H9 (cell line): ENCODE data around the gene PTCRA. TPM values are rescaled to one million over a fixed set of nuclear protein-coding genes. Genes with fewer than 3 reads are reported as not detected.
A peak's percentile ranks its signal among the peaks of the same experiment; 100 is the strongest.
"Not testable (repeated sequence)": the region's sequence is repeated elsewhere in the genome, so short reads cannot be mapped to it uniquely, and the experiment has no call there.

ENCODE experiments used
- DNase-seq: peaks from one replicate; pipeline ENCODE4 v3.0.0-alpha.2; 2017
- H2AFZ ChIP-seq: one replicate; pipeline ENCODE4 v1.6.1; 2013; ENCODE audit warnings: mild to moderate bottlenecking, low read length, control low read depth, moderate library complexity
- H2AK5ac ChIP-seq: 2 replicates; pipeline ENCODE4 v1.6.1; 2013; ENCODE audit warnings: low read length, control low read depth, mixed read lengths; ENCODE audit not compliant: insufficient read length
- H2BK120ac ChIP-seq: one replicate; pipeline ENCODE4 v1.6.1; 2013; ENCODE audit warnings: low read depth, mild to moderate bottlenecking, low read length, control low read depth, inconsistent platforms; ENCODE audit not compliant: poor library complexity, severe bottlenecking
- H2BK12ac ChIP-seq: 2 replicates; pipeline ENCODE4 v1.6.1; 2013; ENCODE audit warnings: low read length, control low read depth, mixed read lengths, low read depth; ENCODE audit not compliant: insufficient read length
- H2BK15ac ChIP-seq: 2 replicates; pipeline ENCODE4 v1.6.1; 2013; ENCODE audit warnings: low read depth, low read length, control low read depth
- H2BK20ac ChIP-seq: one replicate; pipeline ENCODE4 v1.6.1; 2013; ENCODE audit warnings: low read depth, mild to moderate bottlenecking, low read length, control low read depth, inconsistent platforms; ENCODE audit not compliant: poor library complexity, severe bottlenecking
- H2BK5ac ChIP-seq: 2 replicates; pipeline ENCODE4 v1.6.1; 2013; ENCODE audit warnings: low read length, control low read depth, mixed read lengths; ENCODE audit not compliant: insufficient read length
- H3K14ac ChIP-seq: 2 replicates; pipeline ENCODE4 v1.6.1; 2013; ENCODE audit warnings: low read length, control low read depth; ENCODE audit not compliant: insufficient read depth
- H3K18ac ChIP-seq: 2 replicates; pipeline ENCODE4 v1.6.1; 2013; ENCODE audit warnings: low read depth, mild to moderate bottlenecking, mixed read lengths, low read length, control low read depth; ENCODE audit not compliant: insufficient read length
- H3K23ac ChIP-seq: 2 replicates; pipeline ENCODE4 v1.6.1; 2013; ENCODE audit warnings: low read length, control low read depth, mixed read lengths, low read depth; ENCODE audit not compliant: insufficient read length
- H3K23me2 ChIP-seq: 2 replicates; pipeline ENCODE4 v1.6.1; 2013; ENCODE audit warnings: low read depth, mild to moderate bottlenecking, mixed read lengths, low read length, control low read depth; ENCODE audit not compliant: insufficient read length, poor library complexity, severe bottlenecking
- H3K27ac ChIP-seq: 2 replicates; pipeline ENCODE4 v1.5.1; 2013; ENCODE audit warnings: low read length, control low read depth, mixed read lengths, low read depth; ENCODE audit not compliant: insufficient read length
- H3K27me3 ChIP-seq: 2 replicates; pipeline ENCODE4 v1.6.1; 2013; ENCODE audit warnings: low read length, control low read depth, inconsistent platforms; ENCODE audit not compliant: insufficient read depth
- H3K4ac ChIP-seq: 2 replicates; pipeline ENCODE4 v1.6.1; 2013; ENCODE audit warnings: low read depth, mild to moderate bottlenecking, control low read depth, inconsistent platforms, low read length, moderate library complexity
- H3K4me1 ChIP-seq: 2 replicates; pipeline ENCODE4 v1.6.1; 2013; ENCODE audit warnings: low read length, control low read depth, inconsistent platforms; ENCODE audit not compliant: insufficient read depth
- H3K4me2 ChIP-seq: 2 replicates; pipeline ENCODE4 v1.6.1; 2013; ENCODE audit warnings: low read length, control low read depth, mixed read lengths; ENCODE audit not compliant: insufficient read length, insufficient read depth
- H3K56ac ChIP-seq: 2 replicates; pipeline ENCODE4 v1.6.1; 2013; ENCODE audit warnings: low read depth, mild to moderate bottlenecking, mixed read lengths, low read length, control low read depth; ENCODE audit not compliant: insufficient read length
- H3K79me1 ChIP-seq: 2 replicates; pipeline ENCODE4 v1.6.1; 2013; ENCODE audit warnings: low read depth, mild to moderate bottlenecking, moderate library complexity, low read length, control low read depth, inconsistent platforms; ENCODE audit not compliant: insufficient read depth, poor library complexity, severe bottlenecking
- H3K79me2 ChIP-seq: 2 replicates; pipeline ENCODE4 v1.6.1; 2013; ENCODE audit warnings: low read length, control low read depth, inconsistent platforms; ENCODE audit not compliant: insufficient read depth
- H3K9ac ChIP-seq: 2 replicates; pipeline ENCODE4 v1.6.1; 2013; ENCODE audit warnings: low read length, control low read depth, mixed read lengths; ENCODE audit not compliant: insufficient read length; ENCODE audit errors: extremely low read depth
- H3K9me3 ChIP-seq: one replicate; pipeline ENCODE4 v1.6.1; 2013; ENCODE audit warnings: low read depth, low read length, inconsistent platforms; ENCODE audit not compliant: control insufficient read depth
- H3T11ph ChIP-seq: one replicate; pipeline ENCODE4 v1.6.1; 2013; ENCODE audit warnings: mild to moderate bottlenecking, low read length, control low read depth, inconsistent platforms
- H4K20me1 ChIP-seq: one replicate; pipeline ENCODE4 v1.6.1; 2013; ENCODE audit not compliant: control insufficient read depth, insufficient read length, insufficient read depth
- H4K5ac ChIP-seq: 2 replicates; pipeline ENCODE4 v1.6.1; 2013; ENCODE audit warnings: low read depth, mild to moderate bottlenecking, mixed read lengths, low read length, control low read depth; ENCODE audit not compliant: insufficient read length
- H4K8ac ChIP-seq: replicated peaks from 2 replicates; pipeline ENCODE4 v1.6.1; 2013; ENCODE audit warnings: low read length, control low read depth, mixed read lengths, low read depth; ENCODE audit not compliant: insufficient read length
- H4K91ac ChIP-seq: 2 replicates; pipeline ENCODE4 v1.6.1; 2013; ENCODE audit warnings: low read depth, mild to moderate bottlenecking, moderate library complexity, mixed read lengths, low read length, control low read depth; ENCODE audit not compliant: insufficient read length
- H3K27ac Mint-ChIP-seq, 3 experiments: 2 replicates in 2 of 3; 3 replicates in 1 of 3; pipeline ENCODE4 v1.8.0; 2020 to 2021; ENCODE audit warnings: mixed read lengths in 3 of 3, mild to moderate bottlenecking in 1 of 3, moderate library complexity in 1 of 3
- H3K27me3 Mint-ChIP-seq: 2 replicates; pipeline ENCODE4 v1.8.0; 2021; ENCODE audit warnings: low read depth, mild to moderate bottlenecking, moderate library complexity, mixed read lengths
- H3K36me3 Mint-ChIP-seq, 3 experiments: 2 replicates in 2 of 3; 3 replicates in 1 of 3; pipeline ENCODE4 v1.8.0; 2020 to 2021; ENCODE audit warnings: low read depth in 3 of 3, mixed read lengths in 3 of 3; ENCODE audit not compliant: insufficient read depth in 1 of 3
- H3K4me1 Mint-ChIP-seq, 2 experiments: 2 replicates each; pipeline ENCODE4 v1.8.0; 2020; ENCODE audit warnings: mixed read lengths in 2 of 2
- H3K4me3 Mint-ChIP-seq, 2 experiments: 2 replicates in 1 of 2; 3 replicates in 1 of 2; pipeline ENCODE4 v1.8.0; 2020 to 2021; ENCODE audit warnings: mild to moderate bottlenecking in 2 of 2, mixed read lengths in 2 of 2, moderate library complexity in 1 of 2
- H3K9me3 Mint-ChIP-seq, 2 experiments: 2 replicates in 1 of 2; 3 replicates in 1 of 2; pipeline ENCODE4 v1.8.0; 2020; ENCODE audit warnings: mild to moderate bottlenecking in 2 of 2, mixed read lengths in 2 of 2, moderate library complexity in 1 of 2
- CTCF ChIP-seq: fragments of 200-600 bp; sonication (generic); conservative IDR thresholded peaks from 3 replicates; pipeline ENCODE4 v1.8.0; 2021; ENCODE audit warnings: antibody characterized with exemption, mild to moderate bottlenecking
- WGBS: extraction: QIAGEN DNeasy Blood & Tissue Kit; methylation state at CpG from one replicate; pipeline ENCODE4 v1.1.7; 2013; ENCODE audit warnings: missing lambda C conversion rate, low lambda C conversion rate, mixed read lengths; ENCODE audit not compliant: insufficient read length; ENCODE audit errors: extremely low coverage; 5-methylcytosine and 5-hydroxymethylcytosine counted together
- total RNA-seq: library from RNA; stranded (reverse); gene quantifications from 2 replicates; pipeline ENCODE4 v1.2.1, GENCODE V29; 2021

PTCRA gene
- total RNA-seq, 1 experiment from 2014 or later: not detected

GRCh38 chr6:42952389-42952788 is 36.5 kb downstream of the PTCRA start:
- TF ChIP-seq CTCF: no peak
- Mint-ChIP-seq H3K4me3 (no peak overlapping the region), H3K9me3 (no peaks in the 10 kb centered on the region; a peak in 1 of 5 replicates), H3K27me3 (no peaks in the 10 kb centered on the region), H3K36me3 (no peaks in the 10 kb centered on the region), H3K4me1 (peaks cover 6 to 8% of the 10 kb centered on the region in 2 experiments; a peak in 3 of 4 replicates), H3K27ac (peak overlapping the region in 1 of 3 experiments; percentile 67; a peak in 1 of 7 replicates)
- Histone ChIP-seq H2BK5ac (no peak overlapping the region), H3K27ac (no peak overlapping the region), H3T11ph (no peak overlapping the region), H3K18ac (no peak overlapping the region), H2BK12ac (no peak overlapping the region), H3K27me3 (no peaks in the 10 kb centered on the region), H3K4me1 (no peaks in the 10 kb centered on the region), H3K9me3 (no peaks in the 10 kb centered on the region), H4K8ac (no peak overlapping the region), H2BK120ac (no peak overlapping the region), H4K5ac (no peak overlapping the region), H3K79me2 (no peaks in the 10 kb centered on the region), H2BK15ac (no peak overlapping the region), H4K20me1 (no peaks in the 10 kb centered on the region), H3K4ac (no peak overlapping the region), H3K23me2 (no peaks in the 10 kb centered on the region), H2AFZ (no peak overlapping the region), H3K14ac (no peak overlapping the region), H3K4me2 (no peak overlapping the region), H3K79me1 (no peaks in the 10 kb centered on the region), H3K56ac (no peak overlapping the region), H3K23ac (no peak overlapping the region), H4K91ac (no peak overlapping the region), H2AK5ac (no peak overlapping the region), H2BK20ac (no peak overlapping the region), H3K9ac (no peak overlapping the region)
- no peak for DNase-seq
- WGBS: no CpG with 5 or more reads among the region's 4 CpGs

- not testable (repeated sequence) for H4K5ac ChIP-seq, H3K4me1 ChIP-seq, H2BK20ac ChIP-seq, H3K9me3 ChIP-seq, H3K18ac ChIP-seq, H4K91ac ChIP-seq, H3K79me1 ChIP-seq, H2AK5ac ChIP-seq, H3K27ac Mint-ChIP-seq, H3K9me3 Mint-ChIP-seq, H2BK15ac ChIP-seq, H4K20me1 ChIP-seq, H2AFZ ChIP-seq, H3K4me3 Mint-ChIP-seq, H3K23ac ChIP-seq, H3K4me2 ChIP-seq, H3K23me2 ChIP-seq, H3K4ac ChIP-seq, H3T11ph ChIP-seq, H3K36me3 Mint-ChIP-seq, H3K27ac ChIP-seq, H3K14ac ChIP-seq, H3K79me2 ChIP-seq, H2BK120ac ChIP-seq, H3K9ac ChIP-seq, H3K27me3 ChIP-seq, DNase-seq, H2BK5ac ChIP-seq, H4K8ac ChIP-seq, H3K56ac ChIP-seq, H2BK12ac ChIP-seq
- peaks cover 10% of the 10 kb centered on the region in 2 experiments; a peak in 3 of 4 replicates for H3K4me1 Mint-ChIP-seq
- WGBS: no CpG with 5 or more reads among the region's 4 CpGs
- H3K27me3 Mint-ChIP-seq: peaks cover 11% of the 10 kb centered on the region
Measured at GRCh38 chr6:42954405-42954804, 38.6 kb downstream of the PTCRA start.
